Measurements from ENCODE around the gene PCDHB13.
"Not testable (repeated sequence)": the region's sequence is repeated elsewhere in the genome, so short reads cannot be mapped to it uniquely, and the experiment has no call there.

The PCDHB13 gene

DNA sequence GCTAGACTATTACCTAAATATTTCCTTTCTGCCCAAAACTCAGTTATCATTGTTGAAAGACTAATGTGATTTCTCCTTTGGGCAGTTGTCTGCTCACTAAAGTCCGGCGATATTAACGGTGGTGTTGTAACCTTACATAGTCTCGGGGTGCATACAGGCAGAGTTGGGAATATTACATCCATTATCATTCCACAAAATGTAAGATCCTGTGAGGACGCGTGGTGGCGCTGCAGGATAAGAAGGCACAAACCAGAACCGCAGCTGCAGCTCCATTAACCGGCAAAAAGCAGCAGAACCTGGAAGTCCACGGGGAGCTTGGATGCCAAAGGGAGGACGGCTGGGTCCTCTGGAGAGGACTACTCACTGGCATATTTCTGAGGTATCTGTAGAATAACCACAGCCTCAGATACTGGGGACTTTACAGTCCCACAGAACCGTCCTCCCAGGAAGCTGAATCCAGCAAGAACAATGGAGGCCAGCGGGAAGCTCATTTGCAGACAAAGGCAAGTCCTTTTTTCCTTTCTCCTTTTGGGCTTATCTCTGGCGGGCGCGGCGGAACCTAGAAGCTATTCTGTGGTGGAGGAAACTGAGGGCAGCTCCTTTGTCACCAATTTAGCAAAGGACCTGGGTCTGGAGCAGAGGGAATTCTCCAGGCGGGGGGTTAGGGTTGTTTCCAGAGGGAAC is at the start of gene PCDHB13:
Gene PCDHB13, plus strand, starts transcription at position 264 of the 684 bp plus-strand sequence. Its CDS starts 205 bp downstream, at position 469.
- DNase-seq, result not testable (repeated sequence)

DNA sequence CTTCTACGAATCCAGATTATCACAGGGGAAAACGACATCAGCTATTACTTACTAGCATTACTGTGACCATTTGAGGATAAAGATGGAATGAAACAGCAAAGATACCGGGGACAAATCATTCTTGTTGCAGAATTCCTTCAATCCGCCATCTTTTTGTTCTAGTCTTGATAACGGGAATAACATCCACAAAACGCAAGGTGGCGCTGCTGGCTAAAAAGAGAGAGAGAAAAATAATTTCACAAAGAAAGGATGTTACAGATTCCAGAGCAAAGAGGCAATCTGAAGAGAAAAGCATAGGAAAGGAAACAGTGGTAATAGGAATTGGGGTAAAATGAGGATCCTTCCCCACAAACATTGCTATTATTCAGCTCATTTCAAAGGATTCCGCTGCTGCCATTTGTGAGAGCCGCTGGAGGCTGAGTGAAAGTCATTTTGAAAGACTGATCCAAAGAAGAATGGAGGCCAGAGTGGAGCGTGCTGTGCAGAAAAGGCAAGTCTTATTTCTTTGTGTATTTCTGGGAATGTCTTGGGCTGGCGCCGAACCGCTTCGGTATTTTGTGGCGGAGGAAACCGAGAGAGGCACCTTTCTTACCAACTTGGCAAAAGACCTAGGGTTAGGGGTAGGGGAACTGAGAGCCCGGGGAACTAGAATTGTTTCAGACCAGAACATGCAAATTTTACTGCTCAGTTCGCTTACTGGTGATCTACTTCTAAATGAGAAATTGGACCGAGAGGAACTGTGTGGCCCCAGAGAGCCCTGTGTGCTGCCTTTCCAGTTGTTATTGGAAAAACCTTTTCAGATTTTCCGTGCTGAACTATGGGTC is 41.1 kb upstream of the PCDHB13 start, which contains the start of gene PCDHB7:
Gene PCDHB7, plus strand, starts transcription at position 264 of the 824 bp plus-strand sequence. Its CDS starts 192 bp downstream, at position 456.
- no peak for DNase-seq

DNA sequence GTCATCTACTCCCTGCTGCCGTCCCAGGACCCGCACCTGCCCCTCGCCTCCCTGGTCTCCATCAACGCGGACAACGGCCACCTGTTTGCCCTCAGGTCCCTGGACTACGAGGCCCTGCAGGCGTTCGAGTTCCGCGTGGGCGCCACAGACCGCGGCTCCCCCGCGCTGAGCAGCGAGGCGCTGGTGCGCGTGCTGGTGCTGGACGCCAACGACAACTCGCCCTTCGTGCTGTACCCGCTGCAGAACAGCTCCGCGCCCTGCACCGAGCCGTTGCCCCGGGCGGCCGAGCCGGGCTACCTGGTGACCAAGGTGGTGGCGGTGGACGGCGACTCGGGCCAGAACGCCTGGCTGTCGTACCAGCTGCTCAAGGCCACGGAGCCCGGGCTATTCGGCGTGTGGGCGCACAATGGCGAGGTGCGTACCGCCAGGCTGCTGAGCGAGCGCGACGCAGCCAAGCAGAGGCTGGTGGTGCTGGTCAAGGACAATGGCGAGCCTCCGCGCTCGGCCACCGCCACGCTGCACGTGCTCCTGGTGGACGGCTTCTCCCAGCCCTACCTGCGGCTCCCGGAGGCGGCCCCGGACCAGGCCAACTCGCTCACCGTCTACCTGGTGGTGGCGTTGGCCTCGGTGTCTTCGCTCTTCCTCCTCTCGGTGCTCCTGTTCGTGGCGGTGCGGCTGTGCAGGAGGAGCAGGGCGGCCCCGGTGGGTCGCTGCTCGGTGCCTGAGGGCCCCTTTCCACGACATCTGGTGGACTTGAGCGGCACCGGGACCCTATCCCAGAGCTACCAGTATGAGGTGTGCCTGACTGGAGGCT is 39.2 kb upstream of the PCDHB13 start:
- not testable (repeated sequence) for DNase-seq

DNA sequence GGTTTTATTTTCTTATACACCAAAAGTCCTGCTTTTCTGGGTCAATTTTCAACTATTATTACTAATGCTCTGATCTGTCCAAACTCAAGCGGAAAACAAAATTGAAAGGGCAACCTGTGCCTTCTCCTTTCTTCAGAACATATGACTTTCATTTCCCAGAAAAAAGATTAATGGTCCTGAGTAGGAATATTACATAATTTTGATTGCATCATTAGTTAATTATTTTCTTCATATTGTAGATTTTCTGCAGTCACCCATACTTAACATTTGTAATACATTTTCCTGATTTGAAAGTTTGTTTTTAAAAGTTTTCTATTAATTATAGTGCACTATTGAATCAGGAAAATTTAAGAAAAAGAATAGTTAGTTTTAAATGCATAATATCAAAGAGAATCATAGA is 37.8 kb upstream of the PCDHB13 start:
- no peak for DNase-seq

DNA sequence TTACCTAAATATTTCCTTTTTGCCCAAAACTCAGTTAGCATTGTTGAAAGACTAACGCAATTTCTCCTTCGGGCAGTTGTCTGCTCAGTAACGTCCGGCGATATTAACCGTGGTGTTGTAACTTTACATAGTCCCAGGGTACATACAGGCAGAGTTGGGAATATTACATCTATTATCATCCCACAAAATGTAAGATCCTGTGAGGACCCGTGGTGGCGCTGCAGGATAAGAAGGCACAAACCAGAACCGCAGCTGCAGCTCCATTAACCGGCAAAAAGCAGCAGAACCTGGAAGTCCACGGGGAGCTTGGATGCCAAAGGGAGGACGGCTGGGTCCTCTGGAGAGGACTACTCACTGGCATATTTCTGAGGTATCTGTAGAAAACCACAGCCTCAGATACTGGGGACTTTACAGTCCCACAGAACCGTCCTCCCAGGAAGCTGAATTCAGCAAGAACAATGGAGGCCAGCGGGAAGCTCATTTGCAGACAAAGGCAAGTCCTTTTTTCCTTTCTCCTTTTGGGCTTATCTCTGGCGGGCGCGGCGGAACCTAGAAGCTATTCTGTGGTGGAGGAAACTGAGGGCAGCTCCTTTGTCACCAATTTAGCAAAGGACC is 36.0 kb upstream of the PCDHB13 start, which contains the start of gene PCDHB8:
Gene PCDHB8, plus strand, starts transcription at position 214 of the 615 bp plus-strand sequence. Its CDS starts 245 bp downstream, at position 459.
- not testable (repeated sequence) for DNase-seq

DNA sequence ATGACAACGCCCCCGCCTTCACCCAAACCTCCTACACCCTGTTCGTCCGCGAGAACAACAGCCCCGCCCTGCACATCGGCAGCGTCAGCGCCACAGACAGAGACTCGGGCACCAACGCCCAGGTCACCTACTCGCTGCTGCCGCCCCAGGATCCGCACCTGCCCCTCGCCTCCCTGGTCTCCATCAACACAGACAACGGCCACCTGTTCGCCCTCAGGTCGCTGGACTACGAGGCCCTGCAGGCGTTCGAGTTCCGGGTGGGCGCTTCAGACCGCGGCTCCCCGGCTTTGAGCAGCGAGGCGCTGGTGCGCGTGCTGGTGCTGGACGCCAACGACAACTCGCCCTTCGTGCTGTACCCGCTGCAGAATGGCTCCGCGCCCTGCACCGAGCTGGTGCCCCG is 34.3 kb upstream of the PCDHB13 start:
- not testable (repeated sequence) for DNase-seq

DNA sequence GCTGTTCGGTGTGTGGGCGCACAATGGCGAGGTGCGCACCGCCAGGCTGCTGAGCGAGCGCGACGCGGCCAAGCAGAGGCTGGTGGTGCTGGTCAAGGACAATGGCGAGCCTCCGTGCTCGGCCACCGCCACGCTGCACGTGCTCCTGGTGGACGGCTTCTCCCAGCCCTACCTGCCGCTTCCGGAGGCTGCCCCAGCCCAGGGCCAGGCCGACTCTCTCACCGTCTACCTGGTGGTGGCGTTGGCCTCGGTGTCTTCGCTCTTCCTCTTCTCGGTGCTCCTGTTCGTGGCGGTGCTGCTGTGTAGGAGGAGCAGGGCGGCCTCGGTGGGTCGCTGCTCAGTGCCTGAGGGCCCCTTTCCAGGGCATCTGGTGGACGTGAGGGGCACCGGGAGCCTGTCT is 33.8 kb upstream of the PCDHB13 start:
- DNase-seq, result not testable (repeated sequence)

DNA sequence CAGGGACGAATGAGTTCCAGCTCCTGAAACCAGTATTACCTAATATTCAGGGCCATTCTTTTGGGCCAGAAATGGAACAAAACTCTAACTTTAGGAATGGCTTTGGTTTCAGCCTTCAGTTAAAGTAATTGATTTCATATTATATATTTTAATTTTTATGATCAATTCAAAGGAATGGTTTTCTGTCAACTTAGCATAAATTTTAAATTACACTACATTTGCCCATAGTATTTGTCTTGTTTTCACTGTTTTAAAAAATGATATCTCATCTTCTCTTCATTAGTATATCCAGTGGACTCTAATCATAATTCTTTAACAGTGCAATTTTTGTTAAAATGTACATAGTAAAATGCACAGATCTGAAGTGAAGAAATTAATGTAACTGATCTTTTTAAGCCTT is 33.4 kb upstream of the PCDHB13 start:
- no peak for DNase-seq

DNA sequence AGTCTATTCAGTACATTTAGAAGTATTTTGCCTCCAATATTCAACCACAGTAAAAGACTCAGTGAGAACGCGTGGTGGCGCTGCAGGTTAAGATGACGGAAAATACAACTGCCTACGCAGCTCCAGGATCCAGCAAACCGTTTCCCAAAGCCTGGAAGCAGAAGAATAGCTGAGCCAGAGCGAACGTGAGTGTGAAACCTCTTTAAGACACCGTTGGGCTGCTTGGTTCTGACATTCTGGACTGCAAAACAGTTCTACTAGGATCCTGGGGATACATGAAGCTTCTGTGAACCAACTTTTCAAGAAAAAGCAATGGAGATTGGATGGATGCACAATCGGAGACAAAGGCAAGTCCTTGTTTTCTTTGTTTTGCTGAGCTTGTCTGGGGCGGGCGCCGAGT is 31.5 kb upstream of the PCDHB13 start, which contains the start of gene PCDHB16:
Gene PCDHB16, plus strand, starts transcription at position 140 of the 400 bp plus-strand sequence. Its CDS starts 173 bp downstream, at position 313.
- no peak for DNase-seq

DNA sequence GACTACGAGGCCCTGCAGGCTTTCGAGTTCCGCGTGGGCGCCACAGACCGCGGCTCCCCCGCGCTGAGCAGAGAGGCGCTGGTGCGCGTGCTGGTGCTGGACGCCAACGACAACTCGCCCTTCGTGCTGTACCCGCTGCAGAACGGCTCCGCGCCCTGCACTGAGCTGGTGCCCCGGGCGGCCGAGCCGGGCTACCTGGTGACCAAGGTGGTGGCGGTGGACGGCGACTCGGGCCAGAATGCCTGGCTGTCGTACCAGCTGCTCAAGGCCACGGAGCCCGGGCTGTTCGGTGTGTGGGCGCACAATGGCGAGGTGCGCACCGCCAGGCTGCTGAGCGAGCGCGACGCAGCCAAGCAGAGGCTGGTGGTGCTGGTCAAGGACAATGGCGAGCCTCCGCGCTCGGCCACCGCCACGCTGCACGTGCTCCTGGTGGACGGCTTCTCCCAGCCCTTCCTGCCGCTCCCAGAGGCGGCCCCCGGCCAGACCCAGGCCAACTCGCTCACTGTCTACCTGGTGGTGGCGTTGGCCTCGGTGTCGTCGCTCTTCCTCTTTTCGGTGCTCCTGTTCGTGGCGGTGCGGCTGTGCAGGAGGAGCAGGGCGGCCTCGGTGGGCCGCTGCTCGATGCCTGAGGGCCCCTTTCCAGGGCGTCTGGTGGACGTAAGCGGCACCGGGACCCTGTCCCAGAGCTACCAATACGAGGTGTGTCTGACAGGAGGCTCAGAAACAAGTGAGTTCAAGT is 29.4 kb upstream of the PCDHB13 start:
- not testable (repeated sequence) for DNase-seq

DNA sequence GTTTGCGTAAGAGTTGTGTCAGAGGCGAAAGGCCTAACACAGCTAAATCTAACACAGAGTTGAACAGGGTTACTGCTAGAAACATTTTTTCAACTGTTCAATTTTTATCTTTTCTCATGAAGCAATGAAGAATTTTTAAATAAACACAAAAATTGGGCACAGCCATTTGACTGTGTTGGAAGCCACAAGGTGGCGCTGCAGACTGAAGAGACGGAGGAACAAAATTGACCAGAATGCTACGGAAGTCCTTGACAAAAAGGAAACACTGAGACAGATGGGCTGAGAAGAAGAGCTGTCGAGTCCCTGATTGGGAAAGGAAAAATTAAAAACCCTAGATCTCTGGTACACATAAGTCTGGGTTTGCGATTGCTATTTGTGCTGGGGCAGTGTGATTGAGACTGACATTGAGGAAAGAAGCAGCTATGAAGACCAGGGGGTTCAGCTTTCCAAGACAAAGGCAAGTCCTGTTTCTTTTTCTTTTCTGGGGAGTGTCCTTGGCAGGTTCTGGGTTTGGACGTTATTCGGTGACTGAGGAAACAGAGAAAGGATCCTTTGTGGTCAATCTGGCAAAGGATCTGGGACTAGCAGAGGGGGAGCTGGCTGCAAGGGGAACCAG is 26.7 kb upstream of the PCDHB13 start, which contains the start of gene PCDHB9:
Gene PCDHB9, plus strand, starts transcription at position 265 of the 616 bp plus-strand sequence. Its CDS starts 158 bp downstream, at position 423.
- DNase-seq, result no peak

DNA sequence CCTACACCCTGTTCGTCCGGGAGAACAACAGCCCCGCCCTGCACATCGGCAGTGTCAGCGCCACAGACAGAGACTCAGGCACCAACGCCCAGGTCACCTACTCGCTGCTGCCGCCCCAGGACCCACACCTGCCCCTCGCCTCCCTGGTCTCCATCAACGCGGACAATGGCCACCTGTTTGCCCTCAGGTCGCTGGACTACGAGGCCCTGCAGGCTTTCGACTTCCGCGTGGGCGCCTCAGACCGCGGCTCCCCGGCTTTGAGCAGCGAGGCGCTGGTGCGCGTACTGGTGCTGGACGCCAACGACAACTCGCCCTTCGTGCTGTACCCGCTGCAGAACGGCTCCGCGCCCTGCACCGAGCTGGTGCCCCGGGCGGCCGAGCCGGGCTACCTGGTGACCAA is 25.0 kb upstream of the PCDHB13 start:
- not testable (repeated sequence) for DNase-seq

DNA sequence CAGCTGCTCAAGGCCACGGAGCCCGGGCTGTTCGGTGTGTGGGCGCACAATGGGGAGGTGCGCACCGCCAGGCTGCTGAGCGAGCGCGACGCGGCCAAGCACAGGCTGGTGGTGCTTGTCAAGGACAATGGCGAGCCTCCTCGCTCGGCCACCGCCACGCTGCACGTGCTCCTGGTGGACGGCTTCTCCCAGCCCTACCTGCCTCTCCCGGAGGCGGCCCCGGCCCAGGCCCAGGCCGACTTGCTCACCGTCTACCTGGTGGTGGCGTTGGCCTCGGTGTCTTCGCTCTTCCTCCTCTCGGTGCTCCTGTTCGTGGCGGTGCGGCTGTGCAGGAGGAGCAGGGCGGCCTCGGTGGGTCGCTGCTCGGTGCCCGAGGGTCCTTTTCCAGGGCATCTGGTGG is 24.6 kb upstream of the PCDHB13 start:
- not testable (repeated sequence) for DNase-seq

DNA sequence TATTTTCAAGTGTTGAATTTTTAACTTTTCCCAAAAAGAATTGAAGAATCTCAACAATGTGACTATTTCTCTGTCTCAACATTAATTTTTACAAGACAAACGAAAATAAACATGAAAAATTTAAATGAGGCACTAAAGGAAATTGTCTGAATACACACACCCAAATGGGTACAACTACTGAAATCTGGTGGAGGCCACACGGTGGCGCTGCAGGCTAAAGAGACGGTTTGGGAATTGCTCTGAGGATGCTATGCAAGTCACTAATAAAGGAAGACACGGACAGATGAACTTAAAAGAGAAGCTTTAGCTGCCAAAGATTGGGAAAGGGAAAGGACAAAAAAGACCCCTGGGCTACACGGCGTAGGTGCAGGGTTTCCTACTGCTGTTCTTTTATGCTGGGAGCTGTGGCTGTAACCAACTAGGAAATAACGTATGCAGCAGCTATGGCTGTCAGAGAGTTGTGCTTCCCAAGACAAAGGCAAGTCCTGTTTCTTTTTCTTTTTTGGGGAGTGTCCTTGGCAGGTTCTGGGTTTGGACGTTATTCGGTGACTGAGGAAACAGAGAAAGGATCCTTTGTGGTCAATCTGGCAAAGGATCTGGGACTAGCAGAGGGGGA is 21.5 kb upstream of the PCDHB13 start, which contains the start of gene PCDHB10:
Gene PCDHB10, plus strand, starts transcription at position 244 of the 616 bp plus-strand sequence. Its CDS starts 200 bp downstream, at position 444.
- DNase-seq, result no peak

DNA sequence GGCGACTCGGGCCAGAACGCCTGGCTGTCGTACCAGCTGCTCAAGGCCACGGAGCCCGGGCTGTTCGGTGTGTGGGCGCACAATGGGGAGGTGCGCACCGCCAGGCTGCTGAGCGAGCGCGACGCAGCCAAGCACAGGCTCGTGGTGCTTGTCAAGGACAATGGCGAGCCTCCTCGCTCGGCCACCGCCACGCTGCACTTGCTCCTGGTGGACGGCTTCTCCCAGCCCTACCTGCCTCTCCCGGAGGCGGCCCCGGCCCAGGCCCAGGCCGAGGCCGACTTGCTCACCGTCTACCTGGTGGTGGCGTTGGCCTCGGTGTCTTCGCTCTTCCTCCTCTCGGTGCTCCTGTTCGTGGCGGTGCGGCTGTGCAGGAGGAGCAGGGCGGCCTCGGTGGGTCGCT is 19.4 kb upstream of the PCDHB13 start:
- not testable (repeated sequence) for DNase-seq

DNA sequence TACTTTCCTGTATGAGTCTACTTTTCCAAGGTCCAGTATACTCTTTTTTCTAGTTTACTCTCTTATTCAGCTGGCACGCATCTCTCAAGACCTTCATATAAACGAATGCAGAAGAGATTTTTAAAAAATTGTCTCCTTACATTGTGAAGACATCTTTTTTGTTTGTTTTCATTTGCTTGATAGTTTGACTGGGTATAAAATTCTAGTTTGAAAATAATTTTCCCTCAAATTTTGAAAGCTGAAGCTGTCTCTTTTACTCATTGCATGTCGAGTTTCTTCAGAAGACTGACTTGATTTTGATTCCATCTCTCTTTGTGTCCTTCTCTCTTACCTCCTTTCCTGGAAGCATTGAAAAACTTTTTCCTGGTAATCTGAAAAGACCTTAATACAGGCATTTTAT is 17.4 kb upstream of the PCDHB13 start:
- no peak for DNase-seq

DNA sequence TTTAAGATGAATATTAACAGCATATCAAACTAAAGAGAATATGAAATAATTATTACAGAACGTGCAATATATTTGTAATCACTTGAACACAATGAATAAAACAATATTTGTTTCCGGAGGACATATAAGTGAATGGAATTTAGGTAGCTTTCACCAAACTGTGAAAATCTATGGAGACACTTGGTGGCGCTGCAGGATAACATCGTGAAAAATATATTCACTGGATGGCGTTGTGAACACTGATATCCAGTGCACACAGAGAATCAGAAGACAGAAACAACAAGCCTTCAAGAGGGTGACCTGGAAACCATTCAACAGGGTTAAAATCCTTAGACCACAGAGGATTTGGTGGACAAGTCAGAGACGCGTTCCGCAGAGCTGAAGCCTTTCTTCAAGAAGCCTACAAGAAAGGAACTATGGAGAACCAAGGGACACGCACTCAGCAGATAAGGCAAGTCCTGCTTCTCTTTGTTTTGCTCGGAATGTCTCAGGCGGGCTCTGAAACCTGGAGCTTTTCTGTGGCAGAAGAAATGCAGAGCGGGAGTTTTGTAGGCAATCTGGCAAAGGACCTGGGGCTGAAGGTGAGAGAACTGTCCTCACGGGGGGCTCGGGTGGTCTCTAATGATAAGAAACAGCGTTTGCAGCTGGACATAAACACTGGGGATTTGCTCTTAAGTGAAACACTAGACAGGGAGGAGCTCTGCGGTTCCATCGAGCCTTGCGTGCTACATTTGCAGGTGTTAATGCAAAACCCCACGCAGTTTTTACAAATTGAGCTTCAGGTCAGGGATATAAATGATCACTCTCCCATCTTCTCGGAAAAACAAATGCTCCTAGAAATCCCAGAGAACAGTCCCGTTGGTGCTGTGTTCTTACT is 14.1 kb upstream of the PCDHB13 start, which contains the start of gene PCDHB11:
Gene PCDHB11, plus strand, starts transcription at position 269 of the 877 bp plus-strand sequence. Its CDS starts 148 bp downstream, at position 417.
- DNase-seq, result no peak

DNA sequence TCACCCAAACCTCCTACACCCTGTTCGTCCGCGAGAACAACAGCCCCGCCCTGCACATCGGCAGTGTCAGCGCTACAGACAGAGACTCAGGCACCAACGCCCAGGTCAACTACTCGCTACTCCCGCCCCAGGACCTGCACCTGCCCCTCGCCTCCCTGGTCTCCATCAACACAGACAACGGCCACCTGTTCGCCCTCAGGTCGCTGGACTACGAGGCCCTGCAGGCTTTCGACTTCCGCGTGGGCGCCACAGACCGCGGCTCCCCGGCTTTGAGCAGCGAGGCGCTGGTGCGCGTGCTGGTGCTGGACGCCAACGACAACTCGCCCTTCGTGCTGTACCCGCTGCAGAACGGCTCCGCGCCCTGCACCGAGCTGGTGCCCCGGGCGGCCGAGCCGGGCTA is 12.6 kb upstream of the PCDHB13 start:
- not testable (repeated sequence) for DNase-seq

DNA sequence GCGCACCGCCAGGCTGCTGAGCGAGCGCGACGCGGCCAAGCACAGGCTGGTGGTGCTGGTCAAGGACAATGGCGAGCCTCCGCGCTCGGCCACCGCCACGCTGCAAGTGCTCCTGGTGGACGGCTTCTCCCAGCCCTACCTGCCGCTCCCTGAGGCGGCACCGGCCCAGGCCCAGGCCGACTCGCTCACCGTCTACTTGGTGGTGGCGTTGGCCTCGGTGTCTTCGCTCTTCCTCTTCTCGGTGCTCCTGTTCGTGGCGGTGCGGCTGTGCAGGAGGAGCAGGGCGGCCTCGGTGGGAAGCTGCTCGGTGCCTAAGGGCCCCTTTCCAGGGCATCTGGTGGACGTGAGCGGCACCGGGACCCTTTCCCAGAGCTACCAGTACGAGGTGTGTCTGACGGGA is 12.1 kb upstream of the PCDHB13 start:
- not testable (repeated sequence) for DNase-seq

Measured in left hindlimb (tissue), 1 donor.